ENCODE data around the gene IFITM10. TPM values are rescaled to one million over a fixed set of nuclear protein-coding genes. Genes with fewer than 3 reads are reported as not detected.

IFITM10 gene
- total RNA-seq, 1 experiment from 2014 or later = 18.0 TPM

DNA sequence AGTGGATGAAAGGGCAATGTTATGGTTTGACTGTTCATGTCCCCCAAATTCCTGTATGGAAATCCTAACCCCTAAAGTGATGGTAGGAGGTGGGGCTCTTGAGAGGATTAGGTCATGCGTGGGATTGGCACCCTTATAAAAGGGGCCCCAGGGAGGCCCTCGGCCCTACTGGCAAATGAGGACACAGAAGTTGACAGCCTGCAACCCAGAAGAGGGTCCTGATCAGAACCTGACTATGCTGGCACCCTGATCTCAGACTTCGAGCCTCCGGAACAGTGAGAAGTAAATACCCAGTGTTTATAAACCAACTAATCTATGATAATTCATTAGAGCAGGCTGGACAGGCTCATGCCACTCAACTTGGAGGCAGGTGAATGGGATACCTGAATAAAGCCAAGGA, 8.7 kb downstream of the IFITM10 start:
- DNase-seq (ENCODE audit: low read depth, low spot score) (no peak), ATAC-seq (no peak)
- peaks cover 13% of the 10 kb centered on the region; the same call in 1 of the 2 replicates for H3K9me3 ChIP-seq (ENCODE audit: control insufficient read depth, insufficient read depth, low read depth, low read length)
- ChIA-PET POLR2A (no interaction called here), CTCF (no interaction called here)
- intact Hi-C loops (cut with micrococcal nuclease; ENCODE audit: unreplicated experiment) = no loop called here
- no peaks in the 10 kb centered on the region; the same call in 1 of the 2 replicates for H3K27me3 ChIP-seq (ENCODE audit: control insufficient read depth, insufficient read depth, low read length)
- in situ Hi-C loops (cut with HindIII; ENCODE audit: low pct_unique_long_range_greater_than_20kb, low sequenced_read_pairs) = no loop called here
- TF ChIP-seq POLR2AphosphoS5 (IDR thresholded peaks at IDR 0.05; ENCODE audit: low read depth, low read length) = no peak
- TF ChIP-seq, protein P1, sequence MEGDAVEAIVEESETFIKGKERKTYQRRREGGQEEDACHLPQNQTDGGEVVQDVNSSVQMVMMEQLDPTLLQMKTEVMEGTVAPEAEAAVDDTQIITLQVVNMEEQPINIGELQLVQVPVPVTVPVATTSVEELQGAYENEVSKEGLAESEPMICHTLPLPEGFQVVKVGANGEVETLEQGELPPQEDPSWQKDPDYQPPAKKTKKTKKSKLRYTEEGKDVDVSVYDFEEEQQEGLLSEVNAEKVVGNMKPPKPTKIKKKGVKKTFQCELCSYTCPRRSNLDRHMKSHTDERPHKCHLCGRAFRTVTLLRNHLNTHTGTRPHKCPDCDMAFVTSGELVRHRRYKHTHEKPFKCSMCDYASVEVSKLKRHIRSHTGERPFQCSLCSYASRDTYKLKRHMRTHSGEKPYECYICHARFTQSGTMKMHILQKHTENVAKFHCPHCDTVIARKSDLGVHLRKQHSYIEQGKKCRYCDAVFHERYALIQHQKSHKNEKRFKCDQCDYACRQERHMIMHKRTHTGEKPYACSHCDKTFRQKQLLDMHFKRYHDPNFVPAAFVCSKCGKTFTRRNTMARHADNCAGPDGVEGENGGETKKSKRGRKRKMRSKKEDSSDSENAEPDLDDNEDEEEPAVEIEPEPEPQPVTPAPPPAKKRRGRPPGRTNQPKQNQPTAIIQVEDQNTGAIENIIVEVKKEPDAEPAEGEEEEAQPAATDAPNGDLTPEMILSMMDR (IDR thresholded peaks at IDR 0.05) = no peak
- no peak for TF ChIP-seq TCF7L2 (IDR thresholded peaks at IDR 0.05; ENCODE audit: low read depth, low read length)
- TF ChIP-seq, protein P2, sequence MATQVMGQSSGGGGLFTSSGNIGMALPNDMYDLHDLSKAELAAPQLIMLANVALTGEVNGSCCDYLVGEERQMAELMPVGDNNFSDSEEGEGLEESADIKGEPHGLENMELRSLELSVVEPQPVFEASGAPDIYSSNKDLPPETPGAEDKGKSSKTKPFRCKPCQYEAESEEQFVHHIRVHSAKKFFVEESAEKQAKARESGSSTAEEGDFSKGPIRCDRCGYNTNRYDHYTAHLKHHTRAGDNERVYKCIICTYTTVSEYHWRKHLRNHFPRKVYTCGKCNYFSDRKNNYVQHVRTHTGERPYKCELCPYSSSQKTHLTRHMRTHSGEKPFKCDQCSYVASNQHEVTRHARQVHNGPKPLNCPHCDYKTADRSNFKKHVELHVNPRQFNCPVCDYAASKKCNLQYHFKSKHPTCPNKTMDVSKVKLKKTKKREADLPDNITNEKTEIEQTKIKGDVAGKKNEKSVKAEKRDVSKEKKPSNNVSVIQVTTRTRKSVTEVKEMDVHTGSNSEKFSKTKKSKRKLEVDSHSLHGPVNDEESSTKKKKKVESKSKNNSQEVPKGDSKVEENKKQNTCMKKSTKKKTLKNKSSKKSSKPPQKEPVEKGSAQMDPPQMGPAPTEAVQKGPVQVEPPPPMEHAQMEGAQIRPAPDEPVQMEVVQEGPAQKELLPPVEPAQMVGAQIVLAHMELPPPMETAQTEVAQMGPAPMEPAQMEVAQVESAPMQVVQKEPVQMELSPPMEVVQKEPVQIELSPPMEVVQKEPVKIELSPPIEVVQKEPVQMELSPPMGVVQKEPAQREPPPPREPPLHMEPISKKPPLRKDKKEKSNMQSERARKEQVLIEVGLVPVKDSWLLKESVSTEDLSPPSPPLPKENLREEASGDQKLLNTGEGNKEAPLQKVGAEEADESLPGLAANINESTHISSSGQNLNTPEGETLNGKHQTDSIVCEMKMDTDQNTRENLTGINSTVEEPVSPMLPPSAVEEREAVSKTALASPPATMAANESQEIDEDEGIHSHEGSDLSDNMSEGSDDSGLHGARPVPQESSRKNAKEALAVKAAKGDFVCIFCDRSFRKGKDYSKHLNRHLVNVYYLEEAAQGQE (IDR thresholded peaks at IDR 0.05; ENCODE audit: insufficient read depth in 1 of 2, low read depth in 2 of 2, low read length in 1 of 2) = no peak
- no peak for TF ChIP-seq SIN3A (IDR thresholded peaks at IDR 0.05; ENCODE audit: borderline replicate concordance, insufficient read depth, low read depth, low read length)
- H3K4me1 ChIP-seq (ENCODE audit: control insufficient read depth, insufficient read depth, low read length) = no peaks in the 10 kb centered on the region
- H3K27ac ChIP-seq (ENCODE audit: low read length) = no peak overlapping the region
- H3K4me3 ChIP-seq (ENCODE audit: low read depth in 2 of 2, low read length in 2 of 2) = no peak overlapping the region
- no TSS peak for BruUV-seq (replicated peaks)
- no peaks in the 10 kb centered on the region for H3K36me3 ChIP-seq (ENCODE audit: control insufficient read depth, insufficient read depth, low read length)

DNA sequence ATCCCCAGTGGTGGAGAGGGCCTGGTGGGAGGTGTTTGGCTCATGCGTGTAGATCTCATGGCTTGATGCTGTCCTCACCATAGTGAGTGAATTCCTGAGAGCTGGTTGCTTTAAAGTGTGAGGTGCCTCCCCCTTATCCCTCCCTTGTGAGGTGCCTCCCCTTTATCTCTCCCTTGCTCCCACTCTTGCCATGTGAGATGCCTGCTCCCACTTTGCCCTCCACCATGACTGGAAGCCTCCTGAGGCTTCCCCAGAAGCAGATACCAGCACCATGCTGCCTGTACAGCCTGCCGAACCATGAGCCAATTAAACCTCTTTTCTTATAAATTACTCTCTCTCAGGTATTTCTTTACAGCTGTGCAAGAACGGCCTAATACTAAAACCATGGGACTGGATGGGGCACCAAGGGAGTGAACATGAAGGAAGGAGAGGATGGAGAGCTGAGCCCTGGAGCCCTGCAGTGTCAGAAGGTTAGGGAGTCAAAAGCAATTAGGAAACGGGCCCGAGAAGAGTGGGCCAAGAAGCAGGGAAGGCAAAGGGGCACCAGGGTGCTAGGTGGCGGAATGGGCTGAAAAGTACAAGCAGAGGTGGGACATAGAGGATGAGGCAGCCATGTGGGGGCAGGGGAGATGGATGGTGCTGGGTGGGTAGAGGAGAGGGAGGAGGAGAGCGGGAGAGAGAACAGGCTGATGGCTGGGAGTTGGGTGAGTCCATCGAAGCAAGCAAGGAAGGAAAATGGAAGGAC, 9.4 kb downstream of the IFITM10 start:
- ChIA-PET POLR2A (no interaction called here), CTCF (interaction anchor here (0.5 kb wide), 1 partner anchor 91 kb away, joined by 4 read pairs; no protein-coding TSS in a partner anchor)
- in situ Hi-C loops (cut with HindIII; ENCODE audit: low pct_unique_long_range_greater_than_20kb, low sequenced_read_pairs) (no loop called here), intact Hi-C loops (cut with micrococcal nuclease; ENCODE audit: unreplicated experiment) (no loop called here)
- Histone ChIP-seq H3K27ac (ENCODE audit: low read length) (no peak overlapping the region), H3K27me3 (ENCODE audit: control insufficient read depth, insufficient read depth, low read length) (no peaks in the 10 kb centered on the region; the same call in 1 of the 2 replicates), H3K36me3 (ENCODE audit: control insufficient read depth, insufficient read depth, low read length) (no peaks in the 10 kb centered on the region), H3K9me3 (ENCODE audit: control insufficient read depth, insufficient read depth, low read depth, low read length) (peaks cover 13% of the 10 kb centered on the region; the same call in 1 of the 2 replicates), H3K4me3 (ENCODE audit: low read depth in 2 of 2, low read length in 2 of 2) (no peak overlapping the region), H3K4me1 (ENCODE audit: control insufficient read depth, insufficient read depth, low read length) (no peaks in the 10 kb centered on the region)
- DNase-seq (ENCODE audit: low read depth, low spot score) = no peak
- no peak; the same call in 1 of the 2 replicates for TF ChIP-seq POLR2AphosphoS5 (IDR thresholded peaks at IDR 0.05; ENCODE audit: low read depth, low read length)
- TF ChIP-seq, protein P2 (IDR thresholded peaks at IDR 0.05; ENCODE audit: insufficient read depth in 1 of 2, low read depth in 2 of 2, low read length in 1 of 2) = no peak
- TF ChIP-seq SIN3A (IDR thresholded peaks at IDR 0.05; ENCODE audit: borderline replicate concordance, insufficient read depth, low read depth, low read length) = no peak
- TF ChIP-seq TCF7L2 (IDR thresholded peaks at IDR 0.05; ENCODE audit: low read depth, low read length) = no peak
- TF ChIP-seq, protein P1 (IDR thresholded peaks at IDR 0.05) = no peak
- no peak for ATAC-seq
- no TSS peak for BruUV-seq (replicated peaks)

Measured in Panc1 (cell line).